Central memory CD8-positive, alpha-beta T cell (primary cell): Measurements from ENCODE around the gene OR13J1.
A peak's percentile ranks its signal among the peaks of the same experiment; 100 is the strongest.

Experiments used
- ATAC-seq: fragments of 150-1000 bp; cut with Tn5 transposase; replicated peaks from 2 replicates; pipeline ENCODE4 v1.10.0; 2022; ENCODE audit warnings: mild to moderate bottlenecking, moderate FRiP score, moderate number of reproducible peaks; ENCODE audit not compliant: poor library complexity, severe bottlenecking; ENCODE audit errors: extremely low read depth
- DNase-seq, 2 donors: peaks; one replicate each; pipeline ENCODE4 v3.0.0; 2021; ENCODE audit warnings: low spot score in 2 of 2
- H3K27ac Mint-ChIP-seq: one replicate; pipeline ENCODE4 v1.8.0; 2022; ENCODE audit warnings: low read depth, mild to moderate bottlenecking, moderate library complexity, mixed read lengths
- H3K27me3 Mint-ChIP-seq: one replicate; pipeline ENCODE4 v1.8.0; 2022; ENCODE audit warnings: mixed read lengths
- H3K36me3 Mint-ChIP-seq: one replicate; pipeline ENCODE4 v1.8.0; 2022; ENCODE audit warnings: mild to moderate bottlenecking, moderate library complexity, mixed read lengths; ENCODE audit not compliant: insufficient read depth
- H3K4me1 Mint-ChIP-seq: one replicate; pipeline ENCODE4 v1.8.0; 2022; ENCODE audit warnings: mixed read lengths
- H3K4me3 Mint-ChIP-seq: one replicate; pipeline ENCODE4 v1.8.0; 2022; ENCODE audit warnings: mild to moderate bottlenecking, moderate library complexity, mixed read lengths
- H3K9me3 Mint-ChIP-seq: one replicate; pipeline ENCODE4 v1.8.0; 2022; ENCODE audit warnings: mixed read lengths

OR13J1 gene

GRCh38 chr9:35832814-35833213 lies 37.4 kb downstream of the OR13J1 start:
- no peaks in the 10 kb centered on the region for H3K27me3 Mint-ChIP-seq
- no peak overlapping the region for H3K4me3 Mint-ChIP-seq
- H3K36me3 Mint-ChIP-seq: peaks cover 3% of the 10 kb centered on the region
- H3K4me1 Mint-ChIP-seq: peaks cover 41% of the 10 kb centered on the region
- ATAC-seq (no peak), DNase-seq (no peak)
- no peaks in the 10 kb centered on the region for H3K9me3 Mint-ChIP-seq
- no peak overlapping the region for H3K27ac Mint-ChIP-seq

DNA sequence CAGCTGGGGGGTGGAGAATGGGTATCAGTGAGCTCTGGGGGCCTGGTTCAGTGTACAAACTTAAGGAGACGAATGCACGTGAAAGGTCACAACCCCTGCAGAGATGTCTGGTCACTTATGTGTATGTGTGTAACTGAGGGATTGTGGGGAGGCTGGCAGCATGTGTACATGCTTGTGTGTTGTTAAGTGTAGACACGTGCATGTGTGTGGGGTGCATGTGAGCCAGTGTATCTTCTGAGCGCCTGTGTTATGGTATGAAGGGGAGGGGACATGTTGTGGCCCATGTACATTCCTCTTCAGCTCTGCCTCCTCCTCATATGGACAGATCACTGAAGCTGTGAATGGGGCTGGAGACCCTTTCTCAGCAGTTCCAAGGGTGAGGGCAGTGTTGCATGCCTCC lies 39.2 kb downstream of the OR13J1 start:
- no peaks in the 10 kb centered on the region for H3K9me3 Mint-ChIP-seq
- no peak overlapping the region for H3K4me3 Mint-ChIP-seq
- DNase-seq: no peak
- H3K27ac Mint-ChIP-seq: no peak overlapping the region
- no peaks in the 10 kb centered on the region for H3K27me3 Mint-ChIP-seq
- H3K4me1 Mint-ChIP-seq: peaks cover 43% of the 10 kb centered on the region
- peaks cover 5% of the 10 kb centered on the region for H3K36me3 Mint-ChIP-seq
- ATAC-seq: no peak

GRCh38 chr9:35829764-35830096 lies 40.5 kb downstream of the OR13J1 start:
- Mint-ChIP-seq H3K27ac (peak overlapping the region; percentile 96), H3K4me3 (peak overlapping the region; percentile 89), H3K4me1 (peaks cover 43% of the 10 kb centered on the region), H3K36me3 (peaks cover 5% of the 10 kb centered on the region), H3K9me3 (no peaks in the 10 kb centered on the region), H3K27me3 (no peaks in the 10 kb centered on the region)
- ATAC-seq (no peak), DNase-seq (no peak)

DNA sequence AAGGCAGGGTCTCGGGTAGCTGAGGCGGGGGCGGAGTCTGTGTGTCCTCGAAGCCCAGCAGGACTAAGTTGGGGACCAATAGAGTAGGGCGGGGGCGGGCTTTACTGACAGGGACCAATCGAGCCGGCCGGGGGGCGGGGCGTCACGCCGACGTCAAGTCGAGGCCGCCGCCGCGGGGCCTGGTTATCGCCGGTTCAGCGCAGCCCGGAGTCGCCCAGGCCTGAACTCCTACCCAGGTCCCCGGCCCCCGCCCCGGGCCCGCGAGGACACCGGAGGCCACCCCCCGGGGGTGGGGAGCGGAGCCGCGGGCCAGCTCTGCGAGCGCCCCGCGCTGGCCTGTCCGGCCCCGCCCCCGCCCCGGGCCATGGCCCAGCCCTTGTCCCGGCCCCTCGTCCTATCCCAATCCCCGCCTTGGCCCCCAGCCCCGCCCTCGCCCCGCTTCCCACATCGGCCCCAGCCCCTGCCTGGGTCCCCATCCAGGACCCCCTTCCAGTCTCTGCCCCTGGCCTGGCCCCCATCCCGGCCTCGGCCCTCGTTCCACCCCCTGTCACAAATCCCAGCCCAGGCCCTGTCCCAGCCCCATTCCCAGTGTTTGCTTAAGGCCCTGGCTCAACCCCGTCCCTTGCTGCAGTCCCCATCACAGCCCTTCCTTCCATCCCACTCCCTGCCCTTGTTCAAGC lies 41.0 kb downstream of the OR13J1 start, which contains the start of gene TMEM8B:
Gene TMEM8B (plus strand): TSS at position 145 of the 680 bp plus-strand sequence. CDS start 220 bp downstream, at position 365.
- Mint-ChIP-seq H3K9me3 (no peaks in the 10 kb centered on the region), H3K36me3 (peaks cover 5% of the 10 kb centered on the region), H3K4me3 (peak within 1 kb of the TSS; percentile 89), H3K4me1 (peaks cover 38% of the 10 kb centered on the region), H3K27me3 (no peaks in the 10 kb centered on the region), H3K27ac (peak within 1 kb of the TSS; percentile 96)
- DNase-seq: peak; percentile 79 to 80
- ATAC-seq: peak; percentile 96

DNA sequence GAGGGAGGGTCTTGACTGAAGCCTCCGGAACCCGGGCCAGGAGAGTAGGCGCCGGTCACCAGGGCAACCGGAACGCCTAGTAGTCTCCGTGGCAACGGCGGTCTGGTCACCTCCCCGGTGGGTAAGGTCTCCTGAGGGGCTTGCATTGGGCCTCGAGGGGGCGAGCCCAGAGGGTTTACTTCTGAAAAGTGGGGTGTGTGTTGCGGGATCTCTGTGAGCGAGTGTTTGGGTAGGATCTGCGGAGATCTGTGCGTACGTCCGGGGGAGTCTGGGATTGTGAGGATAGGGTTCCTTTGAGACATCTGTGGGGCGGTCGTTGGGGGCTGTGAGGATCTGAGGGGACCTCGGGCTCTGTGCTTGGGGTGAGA lies 41.5 kb downstream of the OR13J1 start, which contains the start of gene FAM221B:
Gene FAM221B (minus strand): TSS at position 17 of the 368 bp plus-strand sequence. CDS start 2,571 bp downstream, outside the sequence.
- H3K27ac Mint-ChIP-seq: peak within 1 kb of the TSS; percentile 96
- H3K36me3 Mint-ChIP-seq: peaks cover 5% of the 10 kb centered on the region
- ATAC-seq (peak; percentile 13), DNase-seq (no peak)
- H3K9me3 Mint-ChIP-seq: no peaks in the 10 kb centered on the region
- no peaks in the 10 kb centered on the region for H3K27me3 Mint-ChIP-seq
- peak within 1 kb of the TSS; percentile 89 for H3K4me3 Mint-ChIP-seq
- peaks cover 38% of the 10 kb centered on the region for H3K4me1 Mint-ChIP-seq

DNA sequence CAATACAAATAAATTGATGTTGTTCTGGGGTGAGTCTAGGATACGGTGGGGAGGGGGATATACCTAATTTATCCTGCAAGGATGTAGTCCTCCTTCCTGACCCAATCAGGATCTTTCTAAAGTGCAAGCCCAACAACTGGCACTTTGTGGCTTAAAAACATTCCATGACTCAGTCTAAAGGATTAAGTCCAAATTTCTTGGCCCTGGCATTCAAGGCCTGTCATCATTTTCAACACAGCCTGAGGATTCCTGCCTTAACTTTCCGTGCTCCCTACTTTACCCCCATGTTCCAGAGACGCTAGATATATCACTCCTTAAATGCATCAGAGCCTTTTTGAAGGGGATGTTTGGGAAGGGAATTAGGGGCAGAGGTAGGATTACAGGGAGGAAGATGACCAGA lies 42.7 kb downstream of the OR13J1 start:
- DNase-seq (no peak), ATAC-seq (no peak)
- Mint-ChIP-seq H3K27ac (no peak overlapping the region), H3K4me3 (peak overlapping the region; percentile 89), H3K36me3 (peaks cover 7% of the 10 kb centered on the region), H3K9me3 (no peaks in the 10 kb centered on the region), H3K27me3 (no peaks in the 10 kb centered on the region), H3K4me1 (peaks cover 38% of the 10 kb centered on the region)

GRCh38 chr9:35826071-35826701 lies 44.0 kb downstream of the OR13J1 start:
- H3K27ac Mint-ChIP-seq: no peak overlapping the region
- no peaks in the 10 kb centered on the region for H3K9me3 Mint-ChIP-seq
- no peak overlapping the region for H3K4me3 Mint-ChIP-seq
- ATAC-seq: no peak
- H3K4me1 Mint-ChIP-seq: peaks cover 33% of the 10 kb centered on the region
- H3K27me3 Mint-ChIP-seq: no peaks in the 10 kb centered on the region
- peak in 1 of 2 donors; percentile 25 for DNase-seq
- H3K36me3 Mint-ChIP-seq: peaks cover 7% of the 10 kb centered on the region

- H3K4me3 Mint-ChIP-seq: no peak overlapping the region
- no peak overlapping the region for H3K27ac Mint-ChIP-seq
- H3K27me3 Mint-ChIP-seq: no peaks in the 10 kb centered on the region
- no peak for ATAC-seq
- no peak for DNase-seq
- no peaks in the 10 kb centered on the region for H3K9me3 Mint-ChIP-seq
- H3K36me3 Mint-ChIP-seq: peaks cover 4% of the 10 kb centered on the region
- H3K4me1 Mint-ChIP-seq: peaks cover 6% of the 10 kb centered on the region
These were observed 47.3 kb downstream of the OR13J1 start for GRCh38 chr9:35822926-35823325.

DNA sequence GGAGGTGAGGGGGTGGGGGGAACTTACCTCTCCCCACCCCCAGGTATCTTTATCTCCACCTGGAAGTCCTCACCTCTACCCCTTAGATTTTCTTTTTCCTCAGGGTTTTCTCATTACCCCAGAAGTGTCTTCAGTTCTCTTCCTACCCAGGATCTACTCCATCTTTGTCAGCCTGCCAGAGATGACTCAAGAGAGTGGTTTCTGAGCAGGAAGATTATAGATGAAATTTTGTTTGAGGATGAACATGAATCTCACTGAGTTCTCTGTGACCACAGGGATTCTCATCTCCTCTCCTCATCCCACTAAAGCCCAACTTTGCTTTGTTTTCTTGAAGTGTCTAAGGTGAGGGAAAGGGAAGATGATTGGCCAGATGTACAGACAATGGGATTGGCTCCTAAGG lies 50.1 kb downstream of the OR13J1 start:
- Mint-ChIP-seq H3K27ac (no peak overlapping the region), H3K36me3 (peaks cover 9% of the 10 kb centered on the region), H3K9me3 (no peaks in the 10 kb centered on the region), H3K27me3 (no peaks in the 10 kb centered on the region), H3K4me3 (no peak overlapping the region), H3K4me1 (peaks cover 7% of the 10 kb centered on the region)
- DNase-seq (no peak), ATAC-seq (no peak)
